T47D (cell line): ENCODE results near the gene ADORA2A.
A peak's percentile ranks its signal among the peaks of the same experiment; 100 is the strongest.

Experiments used
- DNase-seq, 2 experiments: peaks; one replicate each; pipeline versions ENCODE4 v3.0.0 to v3.0.0-alpha.2; 2011 to 2012; ENCODE audit warnings: low read depth in 1 of 2, low spot score in 1 of 2
- JUND ChIP-seq: IDR thresholded peaks from 2 replicates; pipeline ENCODE4 v1.6.1; 2012; ENCODE audit warnings: low read depth
- in situ Hi-C: cut with HindIII; loops from 2 replicates; pipeline ENCODE4 v1.10.0; 2016; ENCODE audit warnings: low sequenced_read_pairs, low pct_unique_long_range_greater_than_20kb

Gene ADORA2A

GRCh38 chr22:24393012-24393559 lies 34.3 kb upstream of the ADORA2A start:
- in situ Hi-C loops, result no loop called here
- no peak for DNase-seq

GRCh38 chr22:24393848-24394247 lies 33.6 kb upstream of the ADORA2A start:
- DNase-seq, result no peak
- TF ChIP-seq JUND, result no peak
- in situ Hi-C loops, result no loop called here

More at GRCh38 chr22:24393012-24393559, 34.3 kb upstream of the ADORA2A start:
- no peak for TF ChIP-seq JUND

GRCh38 chr22:24394254-24394653 lies 33.1 kb upstream of the ADORA2A start:
- DNase-seq, result no peak
- no peak for TF ChIP-seq JUND
- in situ Hi-C loops, result no loop called here

GRCh38 chr22:24398409-24398808 lies 29.0 kb upstream of the ADORA2A start:
- in situ Hi-C loops, result no loop called here
- DNase-seq, result no peak
- TF ChIP-seq JUND, result no peak

GRCh38 chr22:24400034-24400725 lies 27.2 kb upstream of the ADORA2A start:
- DNase-seq, result no peak
- in situ Hi-C loops, result no loop called here
- no peak for TF ChIP-seq JUND

- in situ Hi-C loops, result no loop called here
Observed at GRCh38 chr22:24400726-24401596, 26.4 kb upstream of the ADORA2A start.

GRCh38 chr22:24401931-24402367 lies 25.4 kb upstream of the ADORA2A start:
- no peak for TF ChIP-seq JUND
- in situ Hi-C loops, result no loop called here
- DNase-seq, result no peak

More at GRCh38 chr22:24400726-24401596, 26.4 kb upstream of the ADORA2A start:
- TF ChIP-seq JUND, result no peak
- DNase-seq, result no peak

GRCh38 chr22:24402460-24403192 lies 24.8 kb upstream of the ADORA2A start:
- peak; percentile 73; the same call in 1 of the 2 replicates for TF ChIP-seq JUND
- DNase-seq, result peak in 1 of 2 experiments; percentile 82
- in situ Hi-C loops, result no loop called here

- no peak for TF ChIP-seq JUND
- in situ Hi-C loops, result no loop called here
- no peak for DNase-seq
Observed at GRCh38 chr22:24403346-24403745, 24.1 kb upstream of the ADORA2A start.

GRCh38 chr22:24404561-24405275 lies 22.7 kb upstream of the ADORA2A start:
- peak in 1 of 2 experiments; percentile 51 for DNase-seq
- in situ Hi-C loops, result no loop called here
- no peak for TF ChIP-seq JUND

GRCh38 chr22:24405631-24406321 lies 21.6 kb upstream of the ADORA2A start:
- in situ Hi-C loops, result no loop called here
- no peak for DNase-seq
- no peak for TF ChIP-seq JUND
